H1 (cell line): ENCODE measurements around the gene ARL6IP4. TPM values are rescaled to one million over a fixed set of nuclear protein-coding genes. Genes with fewer than 3 reads are reported as not detected.

Experiments
- CTCF ChIA-PET: fragments of 300-600 bp; sonication (Branson Sonifier 250); formaldehyde crosslinking; loops from one replicate; lab custom pipeline; 2021; ENCODE audit not compliant: partially characterized antibody; lab: Charles Lee
- POLR2A ChIA-PET: fragments of 300-600 bp; sonication (Branson Sonifier 250); formaldehyde crosslinking; loops from one replicate; lab custom pipeline; 2021; ENCODE audit warnings: inconsistent platforms; ENCODE audit not compliant: partially characterized antibody; lab: Charles Lee
- DNase-seq, 2 experiments: peaks; one replicate each; pipeline versions ENCODE4 v3.0.0 to v3.0.0-alpha.2; 2010 to 2022; ENCODE audit warnings: low spot score in 2 of 2, low read depth in 1 of 2, mixed read lengths in 1 of 2
- FAIRE-seq: peaks from 2 replicates; lab custom pipeline; 2011; peaks lifted over from hg19 to GRCh38; lab: Jason Lieb, UNC
- H2AFZ ChIP-seq: 2 replicates; pipeline ENCODE4 v1.8.1; 2012; ENCODE audit warnings: low read length, inconsistent platforms
- H2AK5ac ChIP-seq: 2 replicates; pipeline ENCODE4 v1.6.1; 2013; ENCODE audit warnings: low read depth, low read length
- H2BK120ac ChIP-seq: replicated peaks from 2 replicates; pipeline ENCODE3; 2013; ENCODE audit warnings: low read depth, low read length, inconsistent platforms
- H2BK12ac ChIP-seq: 2 replicates; pipeline ENCODE4 v1.6.1; 2013; ENCODE audit warnings: low read depth, low read length
- H2BK15ac ChIP-seq: 2 replicates; pipeline ENCODE4 v1.6.1; 2013; ENCODE audit warnings: low read length
- H2BK20ac ChIP-seq: 2 replicates; pipeline ENCODE4 v1.6.1; 2013; ENCODE audit warnings: low read length
- H2BK5ac ChIP-seq: 2 replicates; pipeline ENCODE4 v1.6.1; 2013; ENCODE audit warnings: low read depth, low read length
- H3K14ac ChIP-seq: 2 replicates; pipeline ENCODE4 v1.6.1; 2013; ENCODE audit warnings: inconsistent platforms; ENCODE audit not compliant: insufficient read length
- H3K18ac ChIP-seq: 2 replicates; pipeline ENCODE4 v1.6.1; 2013; ENCODE audit warnings: low read length; ENCODE audit errors: extremely low read depth
- H3K23ac ChIP-seq: 2 replicates; pipeline ENCODE4 v1.6.1; 2013; ENCODE audit warnings: inconsistent platforms; ENCODE audit not compliant: insufficient read length
- H3K23me2 ChIP-seq: 2 replicates; pipeline ENCODE4 v1.6.1; 2013; ENCODE audit warnings: low read depth, low read length
- H3K27ac ChIP-seq: 2 replicates; pipeline ENCODE4 v1.6.1; 2011; ENCODE audit warnings: low read depth, low read length, inconsistent platforms
- H3K27me3 ChIP-seq, 4 experiments: replicated peaks in 1 of 4; 1 replicate in 1 of 4; 2 replicates in 3 of 4; pipeline versions ENCODE4 v1.6.1 to v1.8.1; 2011 to 2013; ENCODE audit warnings: low read length in 3 of 4, mild to moderate bottlenecking in 3 of 4, inconsistent platforms in 2 of 4, mixed read lengths in 2 of 4, moderate library complexity in 1 of 4; ENCODE audit not compliant: control insufficient read depth in 3 of 4, insufficient read depth in 3 of 4; ENCODE audit errors: extremely low read depth in 1 of 4
- H3K36me3 ChIP-seq, 4 experiments: 2 replicates each; pipeline versions ENCODE4 v1.6.1 to v1.8.1; 2011 to 2013; ENCODE audit warnings: mild to moderate bottlenecking in 4 of 4, low read length in 3 of 4, moderate library complexity in 2 of 4, control low read depth in 1 of 4, inconsistent platforms in 1 of 4; ENCODE audit not compliant: insufficient read depth in 4 of 4, control insufficient read depth in 2 of 4
- H3K4ac ChIP-seq: replicated peaks from 2 replicates; pipeline ENCODE3; 2013; ENCODE audit warnings: low read length, low read depth, mixed read lengths, inconsistent platforms; ENCODE audit not compliant: insufficient read length
- H3K4me1 ChIP-seq, 4 experiments: replicated peaks in 1 of 4; 1 replicate in 1 of 4; 2 replicates in 3 of 4; pipeline versions ENCODE4 v1.6.1 to v1.8.1; 2011 to 2013; ENCODE audit warnings: low read length in 3 of 4, inconsistent platforms in 2 of 4, mixed read lengths in 1 of 4; ENCODE audit not compliant: insufficient read depth in 4 of 4, control insufficient read depth in 3 of 4
- H3K4me2 ChIP-seq, 2 experiments: 2 replicates each; pipeline versions ENCODE4 v1.6.1 to v1.8.1; 2011 to 2013; ENCODE audit warnings: low read depth in 2 of 2, low read length in 2 of 2, control low read depth in 1 of 2, inconsistent platforms in 1 of 2, mild to moderate bottlenecking in 1 of 2; ENCODE audit not compliant: insufficient read depth in 1 of 2
- H3K4me3 ChIP-seq, 4 experiments: fragments of 200-600, 300-600 bp in 1 of 4; sonication (generic), shearing (Covaris generic), sonication (Bioruptor Twin) in 1 of 4; 2 replicates each; pipeline versions ENCODE4 v1.5.1 to v1.8.1; 2011 to 2016; ENCODE audit warnings: low read length in 4 of 4, low read depth in 3 of 4, control low read depth in 2 of 4, inconsistent platforms in 2 of 4, mild to moderate bottlenecking in 2 of 4, mixed read lengths in 1 of 4, moderate library complexity in 1 of 4; ENCODE audit not compliant: insufficient read depth in 2 of 4; ENCODE audit errors: extremely low read depth in 1 of 4
- H3K56ac ChIP-seq: replicated peaks from 2 replicates; pipeline ENCODE3; 2013; ENCODE audit warnings: low read depth, mild to moderate bottlenecking, mixed read lengths, low read length, inconsistent platforms; ENCODE audit not compliant: insufficient read length
- H3K79me1 ChIP-seq: 2 replicates; pipeline ENCODE4 v1.6.1; 2013; ENCODE audit warnings: low read depth, low read length, control low read depth
- H3K79me2 ChIP-seq, 2 experiments: 2 replicates each; pipeline versions ENCODE4 v1.6.1 to v1.8.1; 2012 to 2013; ENCODE audit warnings: low read length in 2 of 2, mild to moderate bottlenecking in 2 of 2, inconsistent platforms in 1 of 2; ENCODE audit not compliant: insufficient read depth in 2 of 2, control insufficient read depth in 1 of 2
- H3K9ac ChIP-seq, 4 experiments: replicated peaks in 1 of 4; 1 replicate in 1 of 4; 2 replicates in 3 of 4; pipeline versions ENCODE4 v1.6.1 to v1.8.1; 2011 to 2013; ENCODE audit warnings: low read depth in 3 of 4, low read length in 3 of 4, control low read depth in 2 of 4, mild to moderate bottlenecking in 2 of 4, moderate library complexity in 2 of 4, inconsistent platforms in 1 of 4; ENCODE audit errors: extremely low read depth in 1 of 4
- H3K9me3 ChIP-seq, 2 experiments: 2 replicates each; pipeline versions ENCODE4 v1.6.1 to v1.8.1; 2012 to 2013; ENCODE audit warnings: mild to moderate bottlenecking in 2 of 2, moderate library complexity in 2 of 2, control low read depth in 1 of 2, inconsistent platforms in 1 of 2, low read depth in 1 of 2, low read length in 1 of 2, mixed read lengths in 1 of 2; ENCODE audit not compliant: insufficient read depth in 2 of 2
- H4K20me1 ChIP-seq, 2 experiments: replicated peaks in 1 of 2; 2 replicates each; pipeline versions ENCODE3 to v1.8.1; 2011 to 2013; ENCODE audit warnings: inconsistent platforms in 2 of 2, low read length in 2 of 2, mild to moderate bottlenecking in 1 of 2; ENCODE audit not compliant: insufficient read depth in 2 of 2, control insufficient read depth in 1 of 2
- H4K5ac ChIP-seq: 2 replicates; pipeline ENCODE4 v1.6.1; 2013; ENCODE audit warnings: low read length, low read depth, mixed read lengths, inconsistent platforms; ENCODE audit not compliant: insufficient read length
- H4K8ac ChIP-seq: 2 replicates; pipeline ENCODE4 v1.8.0; 2013; ENCODE audit warnings: mild to moderate bottlenecking, moderate library complexity, low read length, inconsistent platforms; ENCODE audit not compliant: insufficient read depth; ENCODE audit errors: extremely low read depth
- H4K91ac ChIP-seq: replicated peaks from 2 replicates; pipeline ENCODE3; 2013; ENCODE audit warnings: low read length, mixed read lengths, inconsistent platforms; ENCODE audit not compliant: insufficient read length
- EP300 ChIP-seq, 2 experiments: IDR thresholded peaks; 1 replicate in 1 of 2; 2 replicates in 1 of 2; pipeline ENCODE4 v1.6.1; 2011 to 2012; ENCODE audit warnings: low read depth in 2 of 2, low read length in 2 of 2, mild to moderate bottlenecking in 2 of 2, borderline replicate concordance in 1 of 2, inconsistent platforms in 1 of 2, moderate library complexity in 1 of 2
- GTF2F1 ChIP-seq: IDR thresholded peaks from 2 replicates; pipeline ENCODE4 v1.6.1; 2012; ENCODE audit warnings: low read depth, low read length, improper control_type of control experiment, borderline replicate concordance
- HDAC2 ChIP-seq, 2 experiments: fragments of 300-600 bp in 1 of 2; sonication (generic) in 1 of 2; IDR thresholded peaks; 2 replicates each; pipeline ENCODE4 v1.6.1; 2011 to 2012; ENCODE audit warnings: low read depth in 2 of 2, low read length in 2 of 2, mild to moderate bottlenecking in 2 of 2, moderate library complexity in 2 of 2, borderline replicate concordance in 1 of 2, inconsistent platforms in 1 of 2
- JUN ChIP-seq: IDR thresholded peaks from 2 replicates; pipeline ENCODE4 v1.6.1; 2011; ENCODE audit warnings: low read depth, mild to moderate bottlenecking, improper control_type of control experiment, low read length
- KDM4A ChIP-seq: IDR thresholded peaks from one replicate; pipeline ENCODE4 v1.7.1; 2012; ENCODE audit warnings: low read depth, mild to moderate bottlenecking, moderate library complexity, low read length, inconsistent platforms; ENCODE audit not compliant: severe bottlenecking
- POLR2A ChIP-seq, 2 experiments: IDR thresholded peaks; 1 replicate in 1 of 2; 2 replicates in 1 of 2; pipeline ENCODE4 v1.6.1; 2011; ENCODE audit warnings: low read depth in 2 of 2, low read length in 2 of 2, mild to moderate bottlenecking in 2 of 2; ENCODE audit errors: control extremely low read depth in 1 of 2
- RBBP5 ChIP-seq: IDR thresholded peaks from 2 replicates; pipeline ENCODE4 v1.7.1; 2012; ENCODE audit warnings: low read depth, mild to moderate bottlenecking, inconsistent platforms, low read length, moderate library complexity, borderline replicate concordance
- TEAD4 ChIP-seq: IDR thresholded peaks from 2 replicates; pipeline ENCODE4 v1.6.1; 2012; ENCODE audit warnings: low read depth, low read length, inconsistent platforms, mixed read lengths
- WGBS, 2 experiments: shearing (Covaris generic) in 1 of 2; methylation state at CpG; one replicate each; pipeline versions ENCODE4 v1.1.6 to v1.1.7; 2013 to 2015; ENCODE audit warnings: low lambda C conversion rate in 2 of 2, mixed read lengths in 2 of 2, inconsistent platforms in 1 of 2, low coverage in 1 of 2, missing lambda C conversion rate in 1 of 2; ENCODE audit not compliant: insufficient replicate concordance in 2 of 2, insufficient coverage in 1 of 2, insufficient read length in 1 of 2; ENCODE audit errors: extremely low coverage in 1 of 2, missing lambda C conversion rate in 1 of 2; 5-methylcytosine and 5-hydroxymethylcytosine counted together
- polyA plus RNA-seq, 7 experiments: library from polyadenylated mRNA; depleted of rRNA in 3 of 7; stranded (reverse) in 5 of 7; unstranded in 2 of 7; fragments of >200 nt in 5 of 7; fragments of 200-250 nt in 2 of 7; gene quantifications; 1 replicate in 5 of 7; 2 replicates in 1 of 7; 4 replicates in 1 of 7; pipeline versions ENCODE4 v1.2.1 to v1.2.3, GENCODE V29; 2011 to 2013; ENCODE audit warnings: missing spikeins in 2 of 7, mixed read lengths in 2 of 7
- total RNA-seq: library from RNA; stranded (reverse); fragmentation: NEBNext Ultra II Directional; extraction: Animal tissue kit (Norgen Biotek cat#: 25700); gene quantifications from 2 replicates; pipeline ENCODE4 v1.2.1, GENCODE V29; 2021

Gene ARL6IP4
- total and polyA plus RNA-seq, 2 of the 8 experiments (the other 6 are each of a cell fraction or from before 2014, with no cell fraction given), result 76.4 to 109 TPM

DNA sequence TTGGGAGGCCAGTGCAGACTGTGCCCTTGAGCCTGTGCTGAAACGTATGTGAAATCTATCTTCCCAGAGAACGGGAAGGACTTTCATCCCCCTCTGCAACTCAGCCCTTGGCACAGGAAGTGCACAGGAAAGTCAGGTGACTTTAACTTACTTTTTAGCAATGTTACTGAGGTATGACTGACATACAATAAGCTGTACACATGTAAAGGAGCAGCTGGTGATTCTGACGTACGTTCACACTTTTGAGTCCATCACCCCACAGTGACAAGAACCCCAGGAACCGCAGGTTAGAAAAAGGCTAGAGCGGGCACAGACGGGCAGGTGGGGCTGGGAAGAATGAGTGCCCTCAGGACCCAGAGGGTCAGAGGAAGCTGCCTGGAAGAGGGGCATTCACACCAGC, 48.0 kb downstream of the ARL6IP4 start:
- H2AFZ ChIP-seq, result no peak overlapping the region
- TF ChIP-seq GTF2F1 (no peak), TEAD4 (no peak), JUN (no peak), POLR2A (IDR thresholded peaks at IDR 0.05; ENCODE audit: control extremely low read depth in 1 of 2, low read depth in 2 of 2, low read length in 2 of 2) (no peak), KDM4A (no peak), EP300 (IDR thresholded peaks at IDR 0.05; ENCODE audit: borderline replicate concordance in 1 of 2, low read depth in 2 of 2, low read length in 2 of 2) (no peak), RBBP5 (no peak), HDAC2 (IDR thresholded peaks at IDR 0.05; ENCODE audit: borderline replicate concordance in 1 of 2, low read depth in 2 of 2, low read length in 2 of 2) (no peak)
- TF ChIP-seq, all 59 proteins: peak for 0
- Histone ChIP-seq H3K9ac (no peak overlapping the region), H3K23me2 (no peaks in the 10 kb centered on the region), H3K36me3 (no peaks in the 10 kb centered on the region), H4K5ac (no peak overlapping the region), H3K23ac (no peak overlapping the region), H3K27ac (no peak overlapping the region), H4K91ac (no peak overlapping the region), H3K18ac (no peak overlapping the region), H2BK20ac (no peak overlapping the region), H2BK12ac (no peak overlapping the region), H2BK5ac (no peak overlapping the region), H3K79me2 (no peaks in the 10 kb centered on the region), H2BK15ac (no peak overlapping the region), H2BK120ac (no peak overlapping the region), H4K20me1 (peaks cover 0 to 3% of the 10 kb centered on the region in 2 experiments), H3K4me1 (peaks cover 0 to 7% (median 1%) of the 10 kb centered on the region in 4 experiments; a peak in 2 of 7 replicates), H3K4me3 (no peak overlapping the region), H3K4ac (no peak overlapping the region), H3K4me2 (no peak overlapping the region), H4K8ac (no peak overlapping the region), H3K27me3 (no peaks in the 10 kb centered on the region), H3K14ac (no peak overlapping the region), H3K79me1 (no peaks in the 10 kb centered on the region), H2AK5ac (no peak overlapping the region), H3K56ac (no peak overlapping the region), H3K9me3 (no peaks in the 10 kb centered on the region)
- DNase-seq (no peak), FAIRE-seq (no peak)
- 85% methylated on average over 7 of the region's 7 CpGs; no CpG with 5 or more reads in 1 of the 2 experiments for WGBS, 2 experiments
- POLR2A ChIA-PET, result no interaction called here
- CTCF ChIA-PET, result interaction anchor here (1.1 to 1.5 kb wide), 3 partner anchors 8 to 53 kb away, joined by 3 to 4 read pairs (median 3); partner anchors contain the start of gene OGFOD2
